Fibroblast of pulmonary artery (primary cell): ENCODE results near the gene ANKRD53.
"Not testable (repeated sequence)": the region's sequence is repeated elsewhere in the genome, so short reads cannot be mapped to it uniquely, and the experiment has no call there.

ENCODE experiments used
- DNase-seq: peaks from one replicate; pipeline ENCODE4 v3.0.0-alpha.2; 2010; ENCODE audit warnings: low read depth
- H3K4me3 ChIP-seq: replicated peaks from 2 replicates; pipeline ENCODE4 v1.5.1; 2011; ENCODE audit warnings: low read depth, mild to moderate bottlenecking, control low read depth, low read length, moderate library complexity
- TF ChIP-seq, protein P1 (sequence below): IDR thresholded peaks from 2 replicates; pipeline ENCODE4 v1.5.1; 2011; ENCODE audit warnings: mild to moderate bottlenecking, control low read depth, low read length, inconsistent platforms; ENCODE audit errors: missing control alignments

The ANKRD53 gene

DNA sequence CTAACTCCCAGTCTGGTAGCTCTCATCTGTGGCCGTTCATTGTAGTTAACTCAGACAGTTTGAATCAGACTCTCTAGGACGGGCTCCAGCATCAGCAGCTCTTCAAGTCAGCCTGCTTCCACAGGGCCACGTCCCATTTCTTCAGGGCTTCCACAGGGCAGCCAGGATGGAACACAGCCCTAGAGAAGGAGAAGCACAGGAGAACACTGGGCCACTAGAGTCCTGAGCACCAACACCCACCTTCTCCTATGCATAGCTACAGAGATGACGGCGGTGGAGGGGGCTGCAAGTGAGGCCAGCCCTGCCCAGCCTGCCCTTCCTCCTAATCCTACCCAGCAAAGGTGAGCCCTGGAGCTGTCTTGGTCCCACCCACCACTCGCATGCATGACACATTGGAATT, 26.4 kb downstream of the ANKRD53 start:
- TF ChIP-seq, protein P1, sequence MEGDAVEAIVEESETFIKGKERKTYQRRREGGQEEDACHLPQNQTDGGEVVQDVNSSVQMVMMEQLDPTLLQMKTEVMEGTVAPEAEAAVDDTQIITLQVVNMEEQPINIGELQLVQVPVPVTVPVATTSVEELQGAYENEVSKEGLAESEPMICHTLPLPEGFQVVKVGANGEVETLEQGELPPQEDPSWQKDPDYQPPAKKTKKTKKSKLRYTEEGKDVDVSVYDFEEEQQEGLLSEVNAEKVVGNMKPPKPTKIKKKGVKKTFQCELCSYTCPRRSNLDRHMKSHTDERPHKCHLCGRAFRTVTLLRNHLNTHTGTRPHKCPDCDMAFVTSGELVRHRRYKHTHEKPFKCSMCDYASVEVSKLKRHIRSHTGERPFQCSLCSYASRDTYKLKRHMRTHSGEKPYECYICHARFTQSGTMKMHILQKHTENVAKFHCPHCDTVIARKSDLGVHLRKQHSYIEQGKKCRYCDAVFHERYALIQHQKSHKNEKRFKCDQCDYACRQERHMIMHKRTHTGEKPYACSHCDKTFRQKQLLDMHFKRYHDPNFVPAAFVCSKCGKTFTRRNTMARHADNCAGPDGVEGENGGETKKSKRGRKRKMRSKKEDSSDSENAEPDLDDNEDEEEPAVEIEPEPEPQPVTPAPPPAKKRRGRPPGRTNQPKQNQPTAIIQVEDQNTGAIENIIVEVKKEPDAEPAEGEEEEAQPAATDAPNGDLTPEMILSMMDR: no peak
- H3K4me3 ChIP-seq: no peak overlapping the region
- no peak for DNase-seq

DNA sequence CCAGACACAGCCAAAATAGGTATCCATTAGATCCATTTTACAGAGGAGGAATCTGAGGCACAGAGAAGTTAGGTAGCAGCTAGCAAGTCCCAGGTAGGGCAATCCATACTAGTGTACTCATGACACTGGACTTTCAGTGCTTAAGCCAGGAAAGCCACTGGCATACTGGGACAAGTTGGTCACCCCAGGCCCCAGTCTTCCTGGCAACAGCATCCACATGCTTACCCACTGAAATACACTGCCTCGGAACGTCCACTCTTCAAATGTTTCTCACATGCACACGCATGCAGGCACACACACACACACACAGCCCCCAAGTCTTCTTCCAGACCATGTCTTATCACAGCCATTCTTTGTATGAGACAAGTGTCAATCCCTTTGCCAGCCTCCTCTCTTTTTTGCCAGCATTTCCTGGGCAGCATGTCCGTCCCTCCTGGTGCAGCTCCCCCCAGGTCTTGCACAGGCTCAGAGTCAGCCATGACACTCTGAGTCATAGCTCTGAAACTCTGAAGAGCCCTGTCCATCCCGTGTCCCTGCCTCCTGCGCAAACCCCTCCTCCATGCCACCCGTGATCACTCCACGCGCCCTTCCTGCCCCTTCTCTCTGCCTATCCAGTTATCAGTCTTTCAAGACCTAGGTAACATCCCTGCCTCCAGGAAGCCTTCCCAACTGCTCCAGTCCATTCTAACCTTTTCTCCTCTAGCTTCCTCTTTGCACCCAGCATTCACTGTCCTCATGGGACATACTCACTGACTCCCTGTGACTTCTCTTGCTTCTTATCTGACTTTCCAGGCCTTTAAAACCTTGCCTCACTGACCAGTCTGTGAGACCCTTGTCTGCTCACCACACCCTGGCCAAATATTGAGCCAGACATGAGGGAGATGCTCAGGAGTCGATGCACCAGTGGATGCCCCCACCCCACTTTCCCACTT, 27.1 kb downstream of the ANKRD53 start:
- no peak for DNase-seq
- H3K4me3 ChIP-seq: no peak overlapping the region
- TF ChIP-seq, protein P1: no peak

DNA sequence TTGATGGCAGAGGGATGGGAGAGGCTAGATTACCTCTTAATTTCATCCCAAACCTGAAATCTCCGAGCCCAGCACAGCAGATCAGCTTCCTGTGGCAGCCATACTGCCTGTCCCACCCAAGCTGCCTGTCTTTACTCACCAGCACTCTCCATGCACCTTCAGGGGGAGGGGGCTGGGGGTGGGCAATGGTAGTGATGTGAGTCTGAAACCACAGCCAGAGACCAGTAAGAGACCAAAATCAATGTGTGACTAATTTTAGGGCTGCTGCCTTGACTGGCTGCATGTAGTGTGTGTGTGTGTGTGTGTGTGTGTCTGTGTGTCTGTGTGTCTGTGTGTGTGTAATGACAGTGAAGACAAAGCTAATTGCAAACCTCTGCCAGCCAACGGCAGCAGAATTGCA, 27.9 kb downstream of the ANKRD53 start:
- DNase-seq: no peak
- no peak overlapping the region for H3K4me3 ChIP-seq
- TF ChIP-seq, protein P1: no peak

DNA sequence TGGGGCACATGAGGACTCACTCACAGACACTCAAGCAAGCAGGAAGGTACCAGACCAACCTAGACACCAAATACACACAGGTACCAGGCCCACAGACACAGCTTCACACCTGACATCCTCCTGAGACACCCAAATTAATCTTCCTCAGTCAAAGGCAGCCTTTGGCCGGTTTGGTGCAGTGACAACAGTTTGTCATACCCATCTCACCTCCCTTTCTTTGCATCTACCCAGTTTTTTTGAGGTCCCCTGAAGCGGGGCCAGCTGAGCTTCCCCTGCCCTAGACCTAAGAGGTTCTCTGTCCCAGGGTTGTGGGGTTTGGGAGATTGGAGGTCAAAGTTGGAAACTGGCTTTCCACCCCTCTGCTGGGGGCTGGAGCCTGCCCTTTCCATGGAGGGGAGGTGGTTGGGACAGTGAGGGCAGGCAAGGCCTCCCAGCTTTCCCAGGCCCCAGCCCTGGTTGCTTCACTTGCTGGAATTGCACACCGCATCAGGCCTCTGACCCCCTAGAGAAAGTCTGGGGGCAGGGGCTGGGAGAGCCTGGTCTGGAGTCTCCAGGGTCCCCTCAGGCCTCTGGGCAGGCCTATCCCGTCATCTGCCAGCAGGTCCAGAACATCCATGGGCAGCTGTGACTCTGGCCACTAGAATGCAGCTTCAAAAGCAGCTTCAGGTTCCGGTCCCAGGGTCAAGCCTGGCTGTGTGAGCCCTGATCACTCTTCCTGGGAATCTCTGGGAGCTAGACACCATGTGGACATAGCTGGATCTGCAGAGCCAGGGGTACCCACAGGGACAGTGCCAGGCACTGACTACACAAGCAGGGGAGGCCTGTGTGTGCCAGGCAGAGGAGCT, 28.7 kb downstream of the ANKRD53 start:
- TF ChIP-seq, protein P1: no peak
- no peak for DNase-seq
- H3K4me3 ChIP-seq: no peak overlapping the region

DNA sequence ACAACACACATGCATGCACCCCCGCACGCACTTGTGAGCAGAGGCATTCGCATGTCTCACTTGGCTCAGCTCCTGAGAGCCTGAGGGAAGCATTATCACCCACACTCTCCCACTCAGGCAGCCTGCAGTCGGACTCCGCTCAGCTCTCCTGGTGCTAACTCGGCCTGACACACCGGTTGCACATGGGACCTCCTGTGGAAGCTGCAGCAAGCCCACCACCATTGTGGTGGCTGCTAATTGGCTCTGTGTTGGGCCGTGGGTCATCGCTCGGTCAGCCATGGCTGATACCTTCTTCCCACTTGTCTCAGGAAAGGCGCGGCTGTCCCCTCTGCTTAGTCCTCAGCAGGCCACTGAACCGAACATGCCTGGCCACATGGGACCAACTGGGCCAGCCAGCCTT, 29.9 kb downstream of the ANKRD53 start:
- TF ChIP-seq, protein P1: no peak
- DNase-seq: no peak
- no peak overlapping the region for H3K4me3 ChIP-seq

DNA sequence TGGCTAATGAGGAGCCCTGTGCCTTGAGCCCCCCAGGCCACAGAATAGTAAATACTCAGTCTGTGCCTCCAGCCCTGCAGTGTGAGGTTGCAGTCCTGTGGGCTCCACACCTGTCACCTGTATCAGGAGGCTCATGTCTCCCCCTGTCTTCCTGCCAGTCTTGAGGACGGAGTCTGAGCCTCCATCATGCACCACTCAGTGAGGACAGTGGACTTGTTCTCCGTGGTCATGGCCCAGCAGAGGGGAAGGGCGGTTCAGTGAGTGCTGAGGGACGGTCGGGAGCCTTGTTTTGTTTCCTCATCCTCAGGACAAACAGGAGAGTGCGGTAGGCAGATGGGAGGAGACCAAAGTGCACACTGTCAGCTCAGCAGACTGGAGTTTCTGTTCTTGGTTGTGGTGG, 33.4 kb downstream of the ANKRD53 start:
- not testable (repeated sequence) for DNase-seq, H3K4me3 ChIP-seq

DNA sequence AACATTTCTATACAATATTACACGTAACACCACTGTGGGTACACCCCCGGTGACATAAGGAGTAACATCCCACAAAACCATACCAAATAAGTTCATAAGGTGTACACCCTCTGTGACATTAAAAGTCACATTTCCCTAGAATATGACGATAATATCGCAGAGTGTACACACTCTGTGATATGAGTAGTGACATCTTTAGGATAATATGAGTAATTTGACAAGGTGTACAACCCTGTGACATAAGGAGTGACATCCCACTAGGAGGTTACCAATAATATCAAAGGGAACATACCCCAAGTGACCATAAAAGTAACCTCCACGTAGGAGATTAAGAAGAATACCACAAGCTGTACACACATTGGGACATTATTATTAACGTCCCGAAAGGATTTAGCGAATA, 40.2 kb downstream of the ANKRD53 start:
- DNase-seq: no peak
- TF ChIP-seq, protein P1: no peak

DNA sequence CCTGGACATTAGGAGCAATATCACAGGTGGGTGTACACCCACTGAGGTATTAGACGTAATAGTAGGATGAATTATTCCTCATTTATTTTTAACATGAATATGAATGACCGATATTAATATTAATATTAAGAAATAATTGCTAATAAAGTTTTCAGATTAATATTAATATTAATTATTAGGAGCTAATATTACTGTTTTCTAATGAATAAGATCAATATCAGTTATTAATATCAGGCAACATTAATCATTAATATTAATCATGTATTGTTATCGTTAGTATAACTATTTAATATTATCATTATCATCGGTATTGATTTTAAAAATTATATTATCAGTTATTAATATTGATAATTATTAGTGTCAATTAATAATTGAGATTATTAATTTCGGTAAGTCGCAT, 41.6 kb downstream of the ANKRD53 start:
- not testable (repeated sequence) for DNase-seq, H3K4me3 ChIP-seq

More for the DNA sequence above, 40.2 kb downstream of the ANKRD53 start:
- H3K4me3 ChIP-seq: no peak overlapping the region

DNA sequence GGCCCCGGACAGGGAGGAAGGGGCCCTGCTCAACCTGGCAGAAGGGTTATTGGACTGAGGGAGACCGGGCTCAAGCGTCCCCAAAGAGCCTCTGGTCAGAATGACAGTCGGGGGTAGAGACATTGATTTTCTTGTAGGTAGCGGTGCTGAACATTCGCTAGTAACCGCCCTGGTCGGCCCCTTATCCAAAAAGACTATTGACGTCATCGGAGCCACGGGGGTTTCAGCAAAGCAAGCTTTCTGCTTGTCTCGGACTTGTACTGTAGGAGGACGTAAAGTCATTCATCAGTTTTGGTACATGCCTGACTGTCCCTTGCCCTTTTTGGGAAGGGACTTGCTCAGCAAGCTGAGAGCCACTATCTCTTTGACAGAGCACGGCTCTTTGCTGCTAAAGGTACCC, 43.0 kb downstream of the ANKRD53 start:
- DNase-seq, H3K4me3 ChIP-seq: not testable (repeated sequence)

DNA sequence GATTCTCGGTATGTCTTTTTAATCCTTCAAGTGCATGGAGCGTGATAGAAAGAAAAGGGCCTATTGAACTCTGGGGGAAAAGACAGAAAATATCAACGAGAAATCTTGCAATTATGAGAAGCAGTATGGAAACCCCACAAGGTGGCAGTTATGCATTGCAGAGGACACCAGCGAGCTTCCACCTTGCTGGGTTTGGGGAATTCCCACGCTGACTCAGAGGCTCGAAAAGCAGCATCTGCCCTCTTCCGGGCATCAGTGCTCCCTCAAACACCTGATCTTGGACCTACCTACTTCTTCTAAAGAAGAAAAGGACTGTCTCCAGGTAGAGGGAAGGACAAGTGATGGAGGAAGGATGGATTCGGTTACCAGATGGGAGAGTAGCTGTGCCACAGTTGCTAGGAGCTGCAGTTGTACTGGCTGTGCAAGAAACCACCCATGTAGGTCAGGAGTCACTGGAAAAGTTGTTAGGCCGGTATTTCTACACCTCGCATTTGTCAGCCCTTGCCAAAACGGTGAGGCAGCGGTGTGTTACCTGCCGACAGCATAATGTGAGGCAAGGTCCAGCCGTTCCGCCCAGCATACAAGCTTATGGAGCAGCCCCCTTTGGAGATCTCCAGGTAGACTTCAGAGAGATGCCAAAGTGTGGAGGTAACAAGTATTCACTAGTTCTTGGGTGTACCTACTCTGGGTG, 45.3 kb downstream of the ANKRD53 start:
- not testable (repeated sequence) for H3K4me3 ChIP-seq, DNase-seq
